Ecto neural progenitor cell (in vitro differentiated cells): ENCODE measurements around the gene SLC25A17.
"Not testable (repeated sequence)": the region's sequence is repeated elsewhere in the genome, so short reads cannot be mapped to it uniquely, and the experiment has no call there.

Source experiments
- DNase-seq: peaks from one replicate; pipeline ENCODE4 v3.0.0-alpha.2; 2018; ENCODE audit warnings: low spot score

SLC25A17 gene, protein sequence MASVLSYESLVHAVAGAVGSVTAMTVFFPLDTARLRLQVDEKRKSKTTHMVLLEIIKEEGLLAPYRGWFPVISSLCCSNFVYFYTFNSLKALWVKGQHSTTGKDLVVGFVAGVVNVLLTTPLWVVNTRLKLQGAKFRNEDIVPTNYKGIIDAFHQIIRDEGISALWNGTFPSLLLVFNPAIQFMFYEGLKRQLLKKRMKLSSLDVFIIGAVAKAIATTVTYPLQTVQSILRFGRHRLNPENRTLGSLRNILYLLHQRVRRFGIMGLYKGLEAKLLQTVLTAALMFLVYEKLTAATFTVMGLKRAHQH

GRCh38 chr22:40818747-40819598 is at the start of gene SLC25A17:
SLC25A17 (minus strand) TSS chr22:40819346; CDS start chr22:40819248, 98 bp downstream.
- peak; percentile 95 for DNase-seq

DNA sequence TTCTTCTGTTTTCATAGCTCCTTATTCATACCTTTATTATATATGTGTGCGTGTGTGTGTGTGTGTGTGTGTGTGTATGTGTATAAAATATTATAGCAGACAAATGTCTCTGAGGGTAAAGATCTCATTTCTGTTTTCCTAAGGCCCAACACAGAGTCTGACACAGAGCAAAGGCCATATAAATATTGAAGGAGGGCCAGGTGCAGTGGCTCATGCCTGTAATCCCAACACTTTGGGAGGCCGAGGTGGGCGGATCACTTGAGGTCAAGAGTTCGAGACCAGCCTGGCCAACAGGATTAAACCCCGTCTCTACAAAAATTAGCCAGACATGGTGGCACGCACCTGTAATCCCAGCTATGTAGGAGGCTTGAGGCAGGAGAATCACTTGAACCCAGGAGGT is 49.2 kb upstream of the SLC25A17 start:
- DNase-seq: not testable (repeated sequence)

DNA sequence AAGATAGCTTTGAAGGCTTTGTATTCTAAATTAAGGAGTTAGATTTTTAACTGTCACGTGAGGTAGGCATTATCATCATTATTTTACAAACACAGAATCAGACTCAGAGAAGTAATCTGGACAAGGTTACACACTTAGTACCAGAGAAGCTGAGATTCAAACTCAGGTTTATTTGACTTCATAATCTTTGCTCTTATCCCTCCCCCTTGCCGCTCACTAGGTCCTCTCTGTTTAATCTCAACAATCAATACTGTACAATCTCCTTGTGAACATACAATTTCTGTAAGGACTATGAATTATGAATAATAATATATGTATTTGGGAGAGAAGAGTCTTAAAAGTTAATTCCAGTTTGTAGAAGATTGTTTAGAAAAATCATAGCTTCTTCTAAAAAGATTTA is 48.0 kb upstream of the SLC25A17 start:
- DNase-seq: no peak

GRCh38 chr22:40862537-40862936 is 43.4 kb upstream of the SLC25A17 start:
- DNase-seq: no peak

DNA sequence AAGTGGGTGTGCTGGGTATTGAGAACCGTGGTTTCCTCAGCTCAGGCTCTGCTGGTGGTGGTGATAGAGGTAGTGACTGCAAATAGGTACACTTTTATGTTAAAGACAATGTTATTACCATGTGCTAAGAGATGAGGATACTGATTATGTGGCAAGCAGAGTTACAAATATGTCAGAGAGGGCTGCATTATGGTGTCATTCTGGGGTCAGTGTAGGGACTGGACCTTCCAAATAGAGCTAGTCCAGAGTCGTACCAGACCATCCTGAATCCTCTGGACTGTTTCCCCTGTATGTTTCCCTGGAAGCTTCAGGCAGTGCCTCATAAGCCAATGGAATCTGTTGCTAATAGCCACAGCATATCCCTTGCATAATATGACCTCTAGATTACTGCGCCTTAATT is 42.9 kb upstream of the SLC25A17 start, which contains the start of gene DNAJB7:
Gene DNAJB7 (minus strand): TSS at position 101 of the 400 bp plus-strand sequence. CDS start 119 bp downstream, outside the sequence.
- DNase-seq: no peak

- no peak for DNase-seq
These were observed 38.2 kb upstream of the SLC25A17 start for GRCh38 chr22:40857309-40857855.

DNA sequence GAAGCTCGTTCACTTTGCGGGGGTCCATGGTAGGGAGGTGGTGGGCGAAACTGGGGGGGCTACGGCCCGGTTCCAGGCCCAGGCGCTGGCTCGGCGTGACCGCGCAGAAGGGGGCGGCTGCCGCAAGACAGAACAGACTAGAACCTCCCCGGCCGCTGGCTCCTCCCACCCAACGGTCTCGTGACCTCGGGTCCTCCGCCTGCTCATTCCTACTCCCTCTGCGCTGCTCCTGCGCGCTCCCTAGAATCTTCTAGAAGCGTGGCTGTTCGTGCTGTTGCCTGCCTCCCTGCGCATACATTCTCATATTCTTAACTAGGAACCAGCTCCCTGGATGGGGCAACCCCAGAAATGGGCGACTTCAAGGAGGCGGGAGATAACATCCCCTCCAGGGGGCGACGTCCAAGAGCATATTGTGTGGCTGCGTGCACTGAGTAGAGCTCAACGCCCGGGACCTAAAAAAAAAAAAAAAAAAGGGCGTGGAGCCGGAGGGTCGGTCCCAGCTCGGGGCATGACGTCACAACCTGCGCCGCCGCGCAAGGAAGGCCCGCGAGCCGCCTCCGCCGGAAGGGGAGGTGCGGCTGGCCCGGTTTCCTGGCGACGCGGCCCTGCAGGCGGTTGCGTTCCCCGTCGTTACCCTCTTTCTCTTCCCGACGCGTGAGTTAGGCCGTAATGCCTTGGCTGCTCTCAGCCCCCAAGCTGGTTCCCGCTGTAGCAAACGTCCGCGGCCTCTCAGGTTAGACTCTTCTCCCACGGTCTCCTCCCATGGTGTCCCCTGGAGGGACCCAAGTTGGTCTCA is 37.6 kb upstream of the SLC25A17 start, which contains the start of the genes ST13 and XPNPEP3:
Gene ST13 (minus strand): TSS at position 127 of the 796 bp plus-strand sequence. CDS start 99 bp downstream, at position 28.
Gene XPNPEP3 (plus strand): TSS at position 636 of the 796 bp plus-strand sequence. CDS start 34 bp downstream, at position 670.
- peak; percentile 97 for DNase-seq

GRCh38 chr22:40855979-40856512 is 36.9 kb upstream of the SLC25A17 start:
- peak; percentile 78 for DNase-seq

DNA sequence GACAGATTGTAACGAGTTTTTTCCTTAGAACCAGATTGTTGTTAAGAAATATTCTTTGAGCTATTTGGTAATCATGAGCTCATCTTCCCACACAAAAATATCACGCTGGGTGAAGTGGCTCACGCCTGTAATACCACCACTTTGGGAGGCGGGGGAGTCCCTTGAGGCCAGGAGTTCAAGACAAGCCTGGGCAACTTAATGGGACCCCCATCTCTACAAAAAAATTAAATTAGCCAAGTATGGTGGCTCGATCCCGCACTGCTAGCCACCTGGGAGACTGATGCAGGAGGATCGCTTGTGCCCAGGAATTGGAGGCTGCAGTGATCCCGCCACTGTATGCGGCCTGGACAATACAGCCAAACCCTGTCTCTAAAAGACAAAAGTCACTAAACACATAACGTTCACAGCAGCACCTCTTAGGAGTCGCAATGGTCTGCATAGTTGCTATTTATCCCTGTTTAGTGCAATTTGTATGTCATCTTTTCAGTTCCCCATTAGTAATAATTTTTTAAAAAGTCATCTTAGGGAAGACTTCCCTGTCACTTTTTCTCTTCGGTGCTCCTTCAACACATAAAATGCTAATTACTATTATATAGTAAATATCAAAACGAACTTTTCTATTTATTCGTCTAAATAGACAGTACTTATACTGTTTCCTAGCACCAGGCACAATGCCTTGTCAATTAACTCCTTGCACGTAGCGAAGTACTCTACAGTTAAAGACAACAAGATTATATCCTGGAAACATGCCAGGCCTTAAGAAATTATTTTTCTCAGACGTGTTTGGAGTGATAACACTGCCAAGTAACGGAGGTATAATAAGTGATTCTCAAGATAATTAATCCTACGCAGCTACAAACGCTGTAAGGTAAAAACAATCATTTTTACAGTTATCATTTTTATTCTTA is 36.2 kb upstream of the SLC25A17 start:
- no peak for DNase-seq

DNA sequence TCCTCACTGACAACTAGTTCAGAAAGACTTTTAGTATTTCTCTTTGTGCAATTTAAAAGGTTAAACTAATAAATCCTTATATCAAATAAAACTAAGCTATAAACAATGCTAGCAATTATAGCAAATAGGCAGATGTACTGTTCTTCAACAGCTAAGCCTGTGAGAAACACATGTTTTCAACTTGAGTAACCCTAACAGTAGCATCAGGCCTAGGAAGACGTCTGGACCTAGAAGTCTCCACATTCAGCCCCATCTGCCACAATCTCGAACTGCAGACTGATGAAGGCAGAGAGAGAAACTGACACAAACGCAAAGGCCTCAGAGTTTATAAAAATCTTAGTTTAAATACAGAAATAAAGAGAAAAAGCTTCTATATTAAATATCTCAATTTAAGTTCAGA is 34.8 kb upstream of the SLC25A17 start:
- no peak for DNase-seq

GRCh38 chr22:40853333-40853732 is 34.2 kb upstream of the SLC25A17 start:
- DNase-seq: no peak

- DNase-seq: not testable (repeated sequence)
These were observed 26.7 kb upstream of the SLC25A17 start for GRCh38 chr22:40845816-40846215.

DNA sequence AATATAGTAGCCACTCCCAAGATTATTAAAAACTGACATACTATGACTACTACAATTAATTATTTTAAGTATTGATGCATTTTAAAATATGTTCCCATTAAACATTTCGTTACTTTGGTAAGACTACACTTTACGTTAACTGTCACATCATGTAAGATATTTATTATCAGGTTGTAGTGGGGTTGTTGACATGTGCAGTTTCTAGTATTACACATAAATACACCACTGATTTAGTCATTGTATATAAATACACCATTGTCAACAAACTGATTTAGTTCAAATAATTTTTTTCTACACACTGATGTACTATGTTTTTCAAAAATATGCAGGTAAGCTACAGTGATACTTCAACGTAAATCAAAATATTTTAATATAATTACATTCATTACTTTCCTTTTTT is 25.8 kb upstream of the SLC25A17 start:
- no peak for DNase-seq

- no peak for DNase-seq
These were observed 19.3 kb upstream of the SLC25A17 start for GRCh38 chr22:40838486-40838885.

DNA sequence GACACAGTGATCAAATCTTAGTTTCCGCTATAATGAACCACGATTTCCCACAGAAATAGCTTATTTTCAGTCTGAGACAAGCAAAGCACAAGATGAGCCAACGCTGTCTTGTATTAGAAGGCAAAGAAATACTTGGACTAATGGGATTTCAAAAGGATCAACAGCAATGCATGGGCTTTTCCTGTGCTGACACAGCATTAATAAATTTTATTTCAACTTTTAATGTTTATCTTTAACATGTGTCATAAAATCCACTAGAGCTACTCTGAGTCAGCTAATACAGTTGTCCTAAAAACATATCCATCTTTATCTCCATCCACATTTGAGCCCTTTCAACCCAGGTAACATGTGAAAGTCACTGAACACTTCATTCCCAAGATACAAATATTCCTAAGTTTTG is 15.5 kb upstream of the SLC25A17 start:
- no peak for DNase-seq

- no peak for DNase-seq
These were observed 10.0 kb upstream of the SLC25A17 start for GRCh38 chr22:40829131-40829530.

DNA sequence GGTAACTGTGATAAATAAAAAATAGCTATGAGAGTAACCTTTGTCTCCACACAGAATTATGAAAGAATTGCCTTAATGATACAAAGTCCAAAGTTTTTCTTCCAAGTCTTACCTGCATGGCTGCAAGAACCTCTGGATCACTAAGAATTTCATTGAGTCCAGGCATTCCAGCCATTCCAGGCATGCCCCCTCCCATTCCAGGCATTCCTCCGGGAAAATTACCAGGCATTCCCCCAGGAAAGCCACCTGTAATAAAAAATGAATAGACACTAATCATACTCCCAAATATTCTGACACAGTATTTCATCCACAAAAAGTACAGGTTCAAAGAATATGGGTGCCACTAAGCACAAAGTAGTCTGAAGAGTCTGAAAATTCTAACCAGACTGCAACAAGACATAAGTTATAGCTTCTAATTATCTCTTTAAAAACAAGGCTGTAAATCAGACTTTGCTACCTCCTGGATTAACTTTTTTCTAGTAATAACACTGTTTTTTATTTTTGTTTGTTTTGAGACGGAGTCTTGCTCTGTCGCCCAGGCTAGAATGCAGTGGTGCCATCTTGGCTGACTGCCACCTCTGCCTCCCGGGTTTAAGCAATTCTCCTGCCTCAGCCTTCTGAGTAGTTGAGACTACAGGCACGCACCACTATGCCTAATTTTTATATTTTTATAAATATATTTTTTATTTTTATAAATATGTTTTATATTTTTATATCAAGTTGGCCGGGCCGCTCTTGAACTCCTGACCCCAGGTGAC is 8.0 kb upstream of the SLC25A17 start:
- no peak for DNase-seq

GRCh38 chr22:40826292-40826691 is 7.1 kb upstream of the SLC25A17 start:
- DNase-seq: not testable (repeated sequence)

DNA sequence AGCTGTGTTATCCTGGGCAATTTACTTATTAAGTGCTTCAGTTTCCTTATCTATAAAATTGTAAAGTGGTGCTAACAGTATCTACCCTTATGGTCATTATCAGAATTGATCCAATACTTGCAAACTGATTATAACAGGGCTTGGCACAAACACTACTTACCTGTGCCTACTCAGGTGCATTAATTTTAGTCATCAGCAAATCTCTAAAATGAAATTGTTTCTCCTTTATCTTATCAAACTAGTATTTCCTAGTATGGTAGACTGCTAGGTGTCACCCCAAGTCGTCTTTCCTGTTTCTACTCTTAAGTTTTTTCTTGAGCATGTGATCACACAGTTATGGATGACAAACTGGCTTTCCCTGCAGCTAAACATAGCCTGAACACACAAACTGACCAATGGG is 4.3 kb upstream of the SLC25A17 start:
- no peak for DNase-seq
